Measurements from ENCODE around the gene HOXB3.

HOXB3 gene

GRCh38 chr17:48586355-48587258 is 3.4 kb downstream of the HOXB3 start:
- no peak for DNase-seq (ENCODE audit: low spot score)

- no peak for DNase-seq (ENCODE audit: low spot score)
Observed at GRCh38 chr17:48584223-48584741, 5.8 kb downstream of the HOXB3 start.

- no peak for DNase-seq (ENCODE audit: low spot score)
Observed at GRCh38 chr17:48583708-48584222, 6.3 kb downstream of the HOXB3 start.

- no peak for DNase-seq (ENCODE audit: low spot score)
Observed at GRCh38 chr17:48582750-48583069, 7.3 kb downstream of the HOXB3 start.

GRCh38 chr17:48579760-48580554 is 10.1 kb downstream of the HOXB3 start:
- no peak for DNase-seq (ENCODE audit: low spot score)

GRCh38 chr17:48579471-48579759 is 10.6 kb downstream of the HOXB3 start:
- DNase-seq (ENCODE audit: low spot score), result no peak

GRCh38 chr17:48578616-48579470 is 11.2 kb downstream of the HOXB3 start:
- DNase-seq (ENCODE audit: low spot score), result no peak

- DNase-seq (ENCODE audit: low spot score), result no peak
Observed at GRCh38 chr17:48577946-48578615, 12.0 kb downstream of the HOXB3 start, which contains the start of gene HOXB4. TSS of gene HOXB4 (minus strand) at chr17:48578350. CDS start at chr17:48578319, 31 bp downstream.

GRCh38 chr17:48577330-48577945 is 12.6 kb downstream of the HOXB3 start:
- DNase-seq (ENCODE audit: low spot score), result no peak

- no peak for DNase-seq (ENCODE audit: low spot score)
Observed at GRCh38 chr17:48576479-48577309, 13.3 kb downstream of the HOXB3 start.

GRCh38 chr17:48575673-48576478 is 14.2 kb downstream of the HOXB3 start:
- no peak for DNase-seq (ENCODE audit: low spot score)

GRCh38 chr17:48575066-48575582 is 14.9 kb downstream of the HOXB3 start:
- DNase-seq (ENCODE audit: low spot score), result no peak

GRCh38 chr17:48574505-48575065 is 15.5 kb downstream of the HOXB3 start:
- DNase-seq (ENCODE audit: low spot score), result no peak

GRCh38 chr17:48571826-48572417 is 18.1 kb downstream of the HOXB3 start:
- no peak for DNase-seq (ENCODE audit: low spot score)

GRCh38 chr17:48571024-48571818 is 18.8 kb downstream of the HOXB3 start:
- DNase-seq (ENCODE audit: low spot score), result no peak

GRCh38 chr17:48570325-48571023 is 19.6 kb downstream of the HOXB3 start:
- no peak for DNase-seq (ENCODE audit: low spot score)

Data from cerebellar cortex (tissue), 1 donor.